Measurements from ENCODE around the gene NAA16. TPM values are rescaled to one million over a fixed set of nuclear protein-coding genes. Genes with fewer than 3 reads are reported as not detected.

The NAA16 gene
- total and polyA plus RNA-seq, 12 donors = 3.4 to 15.1 (median 8.5) TPM

DNA sequence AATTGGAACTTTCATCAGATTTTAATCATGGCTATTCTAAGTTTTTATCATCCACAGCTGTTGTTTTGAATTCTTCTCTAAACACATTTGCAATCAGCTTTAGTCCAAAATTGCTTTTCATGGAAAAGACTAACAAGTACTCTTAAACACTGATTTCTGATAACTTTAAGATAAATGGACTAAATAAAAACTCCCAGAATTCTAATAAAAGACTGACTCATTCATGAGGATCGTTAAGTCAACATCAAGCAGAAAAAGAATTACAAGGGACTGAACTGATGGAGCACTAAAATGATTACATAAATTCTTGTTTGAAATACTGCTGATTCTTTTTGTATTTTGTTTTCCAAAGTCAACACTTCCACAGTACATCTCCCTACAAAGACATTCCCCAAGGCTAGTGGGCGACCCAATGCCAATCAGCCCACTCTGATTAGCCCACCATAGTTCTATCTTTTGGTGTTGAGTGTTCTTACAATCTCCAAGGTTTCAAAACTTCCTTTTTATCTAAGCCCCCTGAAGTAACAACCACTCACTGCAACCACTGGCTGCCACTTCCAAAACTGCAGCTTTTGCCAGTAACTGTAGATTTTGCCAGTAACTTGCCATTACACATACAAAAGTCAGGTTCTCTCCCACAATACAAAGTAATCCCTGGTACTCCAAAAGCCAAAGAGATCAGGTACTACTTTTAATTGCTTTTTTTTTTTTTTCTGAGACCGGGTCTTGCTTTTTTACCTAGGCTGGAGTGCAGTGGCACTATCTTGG is 14.0 kb upstream of the NAA16 start:
- H3K27ac ChIP-seq = no peak overlapping the region
- H3K9me3 ChIP-seq = peaks cover 0 to 40% (median 8%) of the 10 kb centered on the region in 11 donors
- 78 to 79% methylated on average over 3 of the region's 3 CpGs for WGBS, 2 donors
- TF ChIP-seq, protein P1, sequence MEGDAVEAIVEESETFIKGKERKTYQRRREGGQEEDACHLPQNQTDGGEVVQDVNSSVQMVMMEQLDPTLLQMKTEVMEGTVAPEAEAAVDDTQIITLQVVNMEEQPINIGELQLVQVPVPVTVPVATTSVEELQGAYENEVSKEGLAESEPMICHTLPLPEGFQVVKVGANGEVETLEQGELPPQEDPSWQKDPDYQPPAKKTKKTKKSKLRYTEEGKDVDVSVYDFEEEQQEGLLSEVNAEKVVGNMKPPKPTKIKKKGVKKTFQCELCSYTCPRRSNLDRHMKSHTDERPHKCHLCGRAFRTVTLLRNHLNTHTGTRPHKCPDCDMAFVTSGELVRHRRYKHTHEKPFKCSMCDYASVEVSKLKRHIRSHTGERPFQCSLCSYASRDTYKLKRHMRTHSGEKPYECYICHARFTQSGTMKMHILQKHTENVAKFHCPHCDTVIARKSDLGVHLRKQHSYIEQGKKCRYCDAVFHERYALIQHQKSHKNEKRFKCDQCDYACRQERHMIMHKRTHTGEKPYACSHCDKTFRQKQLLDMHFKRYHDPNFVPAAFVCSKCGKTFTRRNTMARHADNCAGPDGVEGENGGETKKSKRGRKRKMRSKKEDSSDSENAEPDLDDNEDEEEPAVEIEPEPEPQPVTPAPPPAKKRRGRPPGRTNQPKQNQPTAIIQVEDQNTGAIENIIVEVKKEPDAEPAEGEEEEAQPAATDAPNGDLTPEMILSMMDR (IDR thresholded peaks at IDR 0.05) = no peak
- intact Hi-C loops (cut with DNase I) = no loop called here
- ATAC-seq (no peak), DNase-seq (no peak)
- no peaks in the 10 kb centered on the region for H3K4me1 ChIP-seq
- H3K36me3 ChIP-seq = no peaks in the 10 kb centered on the region
- H3K27me3 ChIP-seq = no peaks in the 10 kb centered on the region
- no peak overlapping the region for H3K4me3 ChIP-seq

GRCh38 chr13:41299316-41300094 is 11.6 kb upstream of the NAA16 start:
- 88% methylated on average over 4 of the region's 4 CpGs for WGBS, 2 donors
- Histone ChIP-seq H3K9me3 (peaks cover 0 to 15% (median 0%) of the 10 kb centered on the region in 11 donors), H3K36me3 (no peaks in the 10 kb centered on the region), H3K4me1 (no peaks in the 10 kb centered on the region), H3K4me3 (no peak overlapping the region), H3K27me3 (no peaks in the 10 kb centered on the region), H3K27ac (no peak overlapping the region)
- ATAC-seq (no peak), DNase-seq (no peak)
- intact Hi-C loops (cut with DNase I) = no loop called here
- TF ChIP-seq, protein P1 (IDR thresholded peaks at IDR 0.05) = no peak

DNA sequence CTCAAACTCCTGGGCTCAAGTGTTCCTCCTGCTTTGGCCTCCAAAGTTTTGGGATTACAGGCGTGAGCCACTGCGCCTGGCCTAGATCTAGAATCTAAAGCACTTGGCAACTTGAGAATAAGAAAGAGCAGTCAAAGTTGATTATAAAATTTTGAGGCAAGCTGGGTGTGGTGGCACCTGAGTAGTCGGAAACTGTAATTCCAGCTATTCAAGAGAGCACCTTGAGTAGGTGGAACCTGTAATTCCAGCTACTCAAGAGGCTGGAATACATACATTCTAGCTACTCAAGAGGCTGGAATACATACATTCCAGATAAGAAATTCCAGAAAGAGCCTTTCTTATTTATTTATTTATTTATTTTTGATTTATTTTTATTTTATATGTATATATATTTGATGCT is 8.3 kb upstream of the NAA16 start:
- H3K27ac ChIP-seq = no peak overlapping the region

DNA sequence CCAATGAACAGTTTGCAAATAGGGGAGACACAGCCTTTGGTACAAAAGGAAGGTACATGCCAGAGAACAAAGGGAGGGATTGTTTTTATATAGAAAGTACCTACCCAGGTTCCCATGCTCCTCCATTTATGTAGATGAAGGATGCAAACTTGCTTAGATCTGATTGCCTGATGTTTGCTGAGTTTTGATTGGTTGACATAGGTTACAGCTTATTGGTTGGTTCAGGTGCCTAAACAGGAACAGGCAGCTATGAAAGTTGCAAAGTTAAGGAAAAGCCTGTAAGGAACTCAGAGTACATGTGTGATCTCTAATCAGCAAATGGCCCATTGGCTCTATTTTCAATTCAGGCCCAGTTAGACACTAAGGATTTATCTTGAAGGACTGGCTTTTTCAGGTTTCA is 6.5 kb upstream of the NAA16 start:
- Histone ChIP-seq H3K36me3 (no peaks in the 10 kb centered on the region), H3K4me1 (no peaks in the 10 kb centered on the region), H3K27ac (no peak overlapping the region), H3K27me3 (no peaks in the 10 kb centered on the region), H3K4me3 (no peak overlapping the region), H3K9me3 (no peaks in the 10 kb centered on the region)
- intact Hi-C loops (cut with DNase I) = no loop called here
- no peak for DNase-seq
- TF ChIP-seq, protein P1 (IDR thresholded peaks at IDR 0.05) = no peak
- no peak for ATAC-seq

More for the DNA sequence above, 8.3 kb upstream of the NAA16 start:
- intact Hi-C loops (cut with DNase I) = no loop called here
- DNase-seq (no peak), ATAC-seq (no peak)
- WGBS, 2 donors = 93 to 95% methylated on average over 3 of the region's 3 CpGs
- H3K36me3 ChIP-seq = no peaks in the 10 kb centered on the region
- no peaks in the 10 kb centered on the region for H3K9me3 ChIP-seq
- TF ChIP-seq, protein P1 (IDR thresholded peaks at IDR 0.05) = no peak
- H3K4me1 ChIP-seq = no peaks in the 10 kb centered on the region
- H3K4me3 ChIP-seq = no peak overlapping the region
- H3K27me3 ChIP-seq = no peaks in the 10 kb centered on the region
